Smooth muscle cell (in vitro differentiated cells): ENCODE data around the gene EP400. TPM values are rescaled to one million over a fixed set of nuclear protein-coding genes. Genes with fewer than 3 reads are reported as not detected.

Experiments
- DNase-seq: peaks from one replicate; lab custom pipeline; 2025; ENCODE audit not compliant: unreplicated experiment; lab: John Stamatoyannopoulos, UW
- H2AFZ ChIP-seq: fragments of 200-600 bp; sonication (generic); 2 replicates; pipeline ENCODE4 v1.6.0; 2016; ENCODE audit warnings: antibody characterized with exemption, low read depth, mild to moderate bottlenecking
- H3F3A ChIP-seq: fragments of 200-600 bp; sonication (generic); 2 replicates; pipeline ENCODE4 v1.6.0; 2017; ENCODE audit warnings: antibody characterized with exemption, low read depth
- H3K27ac ChIP-seq: fragments of 200-600 bp; sonication (generic); 2 replicates; pipeline ENCODE4 v1.5.1; 2016; ENCODE audit warnings: low read depth, mild to moderate bottlenecking
- H3K27me3 ChIP-seq: fragments of 200-600 bp; sonication (generic); 2 replicates; pipeline ENCODE4 v1.6.1; 2016; ENCODE audit warnings: low read depth, mild to moderate bottlenecking
- H3K36me3 ChIP-seq: fragments of 200-600 bp; sonication (generic); 2 replicates; pipeline ENCODE4 v1.5.1; 2016; ENCODE audit warnings: low read depth
- H3K4me1 ChIP-seq: fragments of 200-600 bp; sonication (generic); 2 replicates; pipeline ENCODE4 v1.5.1; 2016; ENCODE audit warnings: low read depth
- H3K4me2 ChIP-seq: fragments of 200-600 bp; sonication (generic); 2 replicates; pipeline ENCODE4 v1.6.0; 2016; ENCODE audit warnings: mild to moderate bottlenecking
- H3K4me3 ChIP-seq: fragments of 200-600 bp; sonication (generic); 2 replicates; pipeline ENCODE4 v1.5.1; 2016; ENCODE audit warnings: mild to moderate bottlenecking
- H3K79me2 ChIP-seq: fragments of 200-600 bp; sonication (generic); 2 replicates; pipeline ENCODE4 v1.6.0; 2016; ENCODE audit warnings: low read depth, mild to moderate bottlenecking
- H3K9ac ChIP-seq: fragments of 200-600 bp; sonication (generic); 2 replicates; pipeline ENCODE4 v1.6.0; 2016; ENCODE audit warnings: low read depth
- H3K9me3 ChIP-seq: fragments of 200-600 bp; sonication (generic); replicated peaks from 2 replicates; pipeline ENCODE4 v1.5.1; 2016; ENCODE audit warnings: low read depth
- H4K20me1 ChIP-seq: fragments of 200-600 bp; sonication (generic); 2 replicates; pipeline ENCODE4 v1.6.0; 2016; ENCODE audit warnings: low read depth
- WGBS: methylation state at CpG from one replicate; pipeline ENCODE4 v1.1.7; 2016; ENCODE audit warnings: low lambda C conversion rate; 5-methylcytosine and 5-hydroxymethylcytosine counted together
- polyA plus RNA-seq: library from polyadenylated mRNA; unstranded; fragments of >200 nt; fragmentation: Nextera tagmentation; extraction: Ambion mirVana; gene quantifications from 2 replicates; pipeline ENCODE4 v1.2.1, GENCODE V29; 2016
- total RNA-seq: library from RNA; depleted of rRNA; stranded (reverse); fragments of >200 nt; gene quantifications from 2 replicates; pipeline ENCODE4 v1.2.3, GENCODE V29; 2014
- TF ChIP-seq, protein P1 (sequence below): fragments of 200-600 bp; sonication (generic); IDR thresholded peaks from 2 replicates; pipeline ENCODE4 v1.5.1; 2017; ENCODE audit warnings: borderline replicate concordance, mild to moderate bottlenecking, antibody characterized with exemption; ENCODE audit not compliant: insufficient read depth, poor library complexity, severe bottlenecking

The EP400 gene
- total and polyA plus RNA-seq, 2 experiments from 2014 or later = 6.6 to 13.6 TPM

DNA sequence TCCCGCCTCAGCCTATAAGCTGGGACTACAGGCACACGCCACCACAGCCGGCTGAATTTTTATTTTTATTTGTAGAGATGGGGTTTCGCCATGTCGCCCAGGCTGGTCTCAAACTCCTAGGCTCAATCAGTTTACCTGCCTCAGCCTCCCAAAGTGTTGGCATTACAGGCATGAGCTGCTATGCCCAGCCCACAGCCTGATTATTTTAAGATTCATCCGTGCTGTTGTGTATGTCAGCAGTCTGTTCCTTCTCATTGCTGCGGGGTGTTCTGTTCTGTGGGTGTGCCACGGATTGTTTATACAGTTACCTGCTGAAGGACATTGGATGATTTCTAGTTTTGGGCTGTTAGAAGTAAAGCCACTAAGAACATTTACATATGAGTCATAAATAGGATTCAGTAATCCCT, 9.6 kb upstream of the EP400 start:
- no peak overlapping the region for H3K9ac ChIP-seq
- H3K4me2 ChIP-seq = no peak overlapping the region
- peaks cover 3% of the 10 kb centered on the region for H3K36me3 ChIP-seq
- H4K20me1 ChIP-seq = no peaks in the 10 kb centered on the region
- H3K9me3 ChIP-seq = no peaks in the 10 kb centered on the region
- H3K27me3 ChIP-seq = no peaks in the 10 kb centered on the region
- no peak overlapping the region for H2AFZ ChIP-seq
- no peaks in the 10 kb centered on the region for H3F3A ChIP-seq
- 92% methylated on average over 8 of the region's 8 CpGs for WGBS
- TF ChIP-seq, protein P1, sequence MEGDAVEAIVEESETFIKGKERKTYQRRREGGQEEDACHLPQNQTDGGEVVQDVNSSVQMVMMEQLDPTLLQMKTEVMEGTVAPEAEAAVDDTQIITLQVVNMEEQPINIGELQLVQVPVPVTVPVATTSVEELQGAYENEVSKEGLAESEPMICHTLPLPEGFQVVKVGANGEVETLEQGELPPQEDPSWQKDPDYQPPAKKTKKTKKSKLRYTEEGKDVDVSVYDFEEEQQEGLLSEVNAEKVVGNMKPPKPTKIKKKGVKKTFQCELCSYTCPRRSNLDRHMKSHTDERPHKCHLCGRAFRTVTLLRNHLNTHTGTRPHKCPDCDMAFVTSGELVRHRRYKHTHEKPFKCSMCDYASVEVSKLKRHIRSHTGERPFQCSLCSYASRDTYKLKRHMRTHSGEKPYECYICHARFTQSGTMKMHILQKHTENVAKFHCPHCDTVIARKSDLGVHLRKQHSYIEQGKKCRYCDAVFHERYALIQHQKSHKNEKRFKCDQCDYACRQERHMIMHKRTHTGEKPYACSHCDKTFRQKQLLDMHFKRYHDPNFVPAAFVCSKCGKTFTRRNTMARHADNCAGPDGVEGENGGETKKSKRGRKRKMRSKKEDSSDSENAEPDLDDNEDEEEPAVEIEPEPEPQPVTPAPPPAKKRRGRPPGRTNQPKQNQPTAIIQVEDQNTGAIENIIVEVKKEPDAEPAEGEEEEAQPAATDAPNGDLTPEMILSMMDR = no peak
- no peaks in the 10 kb centered on the region for H3K4me1 ChIP-seq
- no peaks in the 10 kb centered on the region for H3K79me2 ChIP-seq
- no peak overlapping the region for H3K4me3 ChIP-seq
- no peak for DNase-seq
- no peak overlapping the region for H3K27ac ChIP-seq

DNA sequence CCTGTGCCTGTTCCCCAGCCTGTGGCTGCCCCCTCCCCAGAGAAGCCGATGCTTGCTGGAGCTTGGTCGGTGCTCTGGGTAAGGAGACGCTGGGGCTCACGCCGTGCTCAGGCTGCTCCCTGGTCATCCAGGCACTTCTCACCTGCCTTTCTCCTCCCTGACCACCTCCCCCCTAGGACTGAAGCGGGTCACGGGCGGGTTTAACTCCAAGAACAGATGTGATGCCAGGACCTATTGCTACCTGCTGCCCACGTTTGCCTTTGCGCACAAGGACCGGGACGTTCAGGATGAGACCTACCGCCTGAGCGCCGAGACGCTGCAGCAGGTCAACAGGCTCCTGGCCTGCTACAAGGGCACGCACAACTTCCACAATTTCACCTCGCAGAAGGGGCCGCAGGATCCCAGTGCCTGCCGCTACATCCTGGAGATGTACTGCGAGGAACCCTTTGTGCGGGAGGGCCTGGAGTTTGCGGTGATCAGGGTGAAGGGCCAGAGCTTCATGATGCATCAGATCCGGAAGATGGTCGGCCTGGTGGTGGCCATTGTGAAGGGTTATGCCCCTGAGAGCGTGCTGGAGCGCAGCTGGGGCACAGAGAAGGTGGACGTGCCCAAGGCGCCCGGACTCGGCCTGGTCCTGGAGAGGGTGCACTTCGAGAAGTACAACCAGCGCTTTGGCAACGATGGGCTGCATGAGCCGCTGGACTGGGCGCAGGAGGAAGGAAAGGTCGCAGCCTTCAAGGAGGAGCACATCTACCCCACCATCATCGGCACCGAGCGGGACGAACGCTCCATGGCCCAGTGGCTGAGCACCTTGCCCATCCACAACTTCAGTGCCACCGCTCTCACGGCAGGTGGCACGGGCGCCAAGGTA, 8.4 kb upstream of the EP400 start:
- Histone ChIP-seq H3F3A (no peaks in the 10 kb centered on the region), H4K20me1 (no peaks in the 10 kb centered on the region), H3K4me1 (no peaks in the 10 kb centered on the region), H3K9me3 (no peaks in the 10 kb centered on the region), H3K27ac (no peak overlapping the region), H2AFZ (no peak overlapping the region), H3K9ac (no peak overlapping the region), H3K36me3 (peaks cover 3% of the 10 kb centered on the region), H3K4me3 (no peak overlapping the region), H3K27me3 (no peaks in the 10 kb centered on the region), H3K4me2 (no peak overlapping the region), H3K79me2 (no peaks in the 10 kb centered on the region)
- DNase-seq = no peak
- TF ChIP-seq, protein P1 = no peak
- WGBS = 98% methylated on average over 44 of the region's 46 CpGs

DNA sequence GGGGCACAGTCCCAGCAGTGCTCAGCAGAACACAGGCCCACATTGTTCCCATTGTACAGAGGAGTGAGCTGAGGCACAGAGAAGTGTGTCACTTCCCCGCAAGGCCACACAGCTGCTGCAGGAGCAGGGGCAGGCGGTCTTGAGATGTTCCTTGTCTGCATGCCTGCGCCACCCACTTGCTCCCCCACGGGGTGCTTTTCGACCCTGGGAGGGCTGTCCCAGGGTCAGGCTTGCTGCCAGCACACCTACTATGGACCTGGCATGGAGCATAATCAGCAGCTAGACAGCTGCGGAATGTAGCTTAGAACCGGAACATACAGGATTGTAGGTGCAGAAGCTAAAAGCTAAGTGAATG, 7.8 kb upstream of the EP400 start:
- H3K9ac ChIP-seq = no peak overlapping the region
- no peak overlapping the region for H3K4me3 ChIP-seq
- H4K20me1 ChIP-seq = no peaks in the 10 kb centered on the region
- H3F3A ChIP-seq = no peaks in the 10 kb centered on the region
- no peaks in the 10 kb centered on the region for H3K79me2 ChIP-seq
- no peak overlapping the region for H2AFZ ChIP-seq
- H3K27ac ChIP-seq = no peak overlapping the region
- no peaks in the 10 kb centered on the region for H3K9me3 ChIP-seq
- DNase-seq = no peak
- H3K27me3 ChIP-seq = no peaks in the 10 kb centered on the region
- 97% methylated on average over 7 of the region's 7 CpGs for WGBS
- H3K36me3 ChIP-seq = peaks cover 3% of the 10 kb centered on the region
- TF ChIP-seq, protein P1 = no peak
- H3K4me1 ChIP-seq = no peaks in the 10 kb centered on the region
- no peak overlapping the region for H3K4me2 ChIP-seq

DNA sequence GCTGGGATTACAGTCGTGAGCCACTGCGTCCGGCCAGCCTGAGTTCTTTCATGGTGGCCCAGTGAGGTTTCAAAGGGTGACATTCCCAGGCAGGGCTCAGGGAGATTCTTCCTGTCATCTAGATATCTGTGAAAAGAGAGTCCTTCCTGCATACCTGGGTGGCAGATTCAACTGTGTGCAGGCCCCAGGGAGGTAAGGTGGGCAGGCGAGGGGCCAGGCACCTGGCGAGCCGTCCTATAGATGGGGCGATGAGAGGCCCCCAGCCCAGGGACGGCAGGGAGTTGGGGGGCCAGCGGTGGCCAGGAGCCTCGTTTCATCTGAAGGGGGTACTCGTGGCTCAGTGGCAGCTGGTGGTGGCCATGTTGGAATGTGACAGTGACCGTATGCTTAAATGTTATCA, 7.1 kb upstream of the EP400 start:
- TF ChIP-seq, protein P1 = no peak
- peaks cover 1% of the 10 kb centered on the region for H3F3A ChIP-seq
- 99% methylated on average over 11 of the region's 12 CpGs for WGBS

More for the DNA sequence above, 7.1 kb upstream of the EP400 start:
- H3K27ac ChIP-seq = no peak overlapping the region
- no peaks in the 10 kb centered on the region for H3K9me3 ChIP-seq
- H3K4me2 ChIP-seq = no peak overlapping the region
- no peaks in the 10 kb centered on the region for H3K27me3 ChIP-seq
- H2AFZ ChIP-seq = no peak overlapping the region
- peaks cover 3% of the 10 kb centered on the region for H3K36me3 ChIP-seq
- H4K20me1 ChIP-seq = no peaks in the 10 kb centered on the region
- no peak for DNase-seq
- no peak overlapping the region for H3K9ac ChIP-seq
- H3K4me3 ChIP-seq = no peak overlapping the region
- H3K4me1 ChIP-seq = no peaks in the 10 kb centered on the region
- no peaks in the 10 kb centered on the region for H3K79me2 ChIP-seq
